HL-60 (cell line): ENCODE measurements around the gene ZNF562.

Experiments
- DNase-seq, 2 experiments: peaks; one replicate each; pipeline ENCODE4 v3.0.0-alpha.2; 2010 to 2020; ENCODE audit warnings: low read depth in 1 of 2, low spot score in 1 of 2
- H3K27ac ChIP-seq: fragments of 250-450 bp; sonication (Bioruptor Pico); replicated peaks from 2 replicates; pipeline ENCODE4 v1.5.1; 2020; ENCODE audit warnings: mild to moderate bottlenecking, moderate library complexity
- H3K27me3 ChIP-seq: fragments of 250-450 bp; sonication (Bioruptor Pico); 2 replicates; pipeline ENCODE4 v1.5.1; 2021; ENCODE audit warnings: mild to moderate bottlenecking, moderate library complexity; ENCODE audit not compliant: insufficient read depth, poor library complexity, severe bottlenecking
- H3K4me3 ChIP-seq: replicated peaks from 2 replicates; pipeline ENCODE4 v1.5.1; 2011; ENCODE audit warnings: mild to moderate bottlenecking, control low read depth, low read length; ENCODE audit not compliant: insufficient read depth
- GABPA ChIP-seq: IDR thresholded peaks from 2 replicates; pipeline ENCODE4 v1.6.1; 2012; ENCODE audit warnings: low read depth
- POLR2AphosphoS5 ChIP-seq: IDR thresholded peaks from 2 replicates; pipeline ENCODE4 v1.6.1; 2012; ENCODE audit warnings: low read depth
- SPI1 ChIP-seq: IDR thresholded peaks from 2 replicates; pipeline ENCODE4 v1.6.1; 2012; ENCODE audit warnings: low read depth, mild to moderate bottlenecking, borderline replicate concordance
- TF ChIP-seq, protein P1 (sequence below): IDR thresholded peaks from one replicate; pipeline ENCODE4 v1.5.1; 2011; ENCODE audit warnings: low read length, control low read depth, inconsistent platforms; ENCODE audit not compliant: insufficient read depth
- TF ChIP-seq, protein P2 (sequence below): IDR thresholded peaks from 2 replicates; pipeline ENCODE4 v1.6.1; 2012; ENCODE audit warnings: low read depth; ENCODE audit not compliant: insufficient replicate concordance

The ZNF562 gene

GRCh38 chr19:9673912-9674662 is 813 bp downstream of the ZNF562 start:
- Histone ChIP-seq H3K27me3 (no peaks in the 10 kb centered on the region), H3K27ac (peak overlapping the region; percentile 94), H3K4me3 (peak overlapping the region; percentile 69)
- TF ChIP-seq GABPA (no peak), POLR2AphosphoS5 (peak; percentile 33; the same call in 1 of the 2 replicates)
- peak in 1 of 2 experiments; percentile 9 for DNase-seq

GRCh38 chr19:9672893-9673292 is 2.0 kb downstream of the ZNF562 start:
- Histone ChIP-seq H3K4me3 (no peak overlapping the region), H3K27ac (peak overlapping the region; percentile 13; the same call in 1 of the 2 replicates), H3K27me3 (no peaks in the 10 kb centered on the region)
- TF ChIP-seq, protein P1, sequence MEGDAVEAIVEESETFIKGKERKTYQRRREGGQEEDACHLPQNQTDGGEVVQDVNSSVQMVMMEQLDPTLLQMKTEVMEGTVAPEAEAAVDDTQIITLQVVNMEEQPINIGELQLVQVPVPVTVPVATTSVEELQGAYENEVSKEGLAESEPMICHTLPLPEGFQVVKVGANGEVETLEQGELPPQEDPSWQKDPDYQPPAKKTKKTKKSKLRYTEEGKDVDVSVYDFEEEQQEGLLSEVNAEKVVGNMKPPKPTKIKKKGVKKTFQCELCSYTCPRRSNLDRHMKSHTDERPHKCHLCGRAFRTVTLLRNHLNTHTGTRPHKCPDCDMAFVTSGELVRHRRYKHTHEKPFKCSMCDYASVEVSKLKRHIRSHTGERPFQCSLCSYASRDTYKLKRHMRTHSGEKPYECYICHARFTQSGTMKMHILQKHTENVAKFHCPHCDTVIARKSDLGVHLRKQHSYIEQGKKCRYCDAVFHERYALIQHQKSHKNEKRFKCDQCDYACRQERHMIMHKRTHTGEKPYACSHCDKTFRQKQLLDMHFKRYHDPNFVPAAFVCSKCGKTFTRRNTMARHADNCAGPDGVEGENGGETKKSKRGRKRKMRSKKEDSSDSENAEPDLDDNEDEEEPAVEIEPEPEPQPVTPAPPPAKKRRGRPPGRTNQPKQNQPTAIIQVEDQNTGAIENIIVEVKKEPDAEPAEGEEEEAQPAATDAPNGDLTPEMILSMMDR: no peak
- TF ChIP-seq, protein P2, sequence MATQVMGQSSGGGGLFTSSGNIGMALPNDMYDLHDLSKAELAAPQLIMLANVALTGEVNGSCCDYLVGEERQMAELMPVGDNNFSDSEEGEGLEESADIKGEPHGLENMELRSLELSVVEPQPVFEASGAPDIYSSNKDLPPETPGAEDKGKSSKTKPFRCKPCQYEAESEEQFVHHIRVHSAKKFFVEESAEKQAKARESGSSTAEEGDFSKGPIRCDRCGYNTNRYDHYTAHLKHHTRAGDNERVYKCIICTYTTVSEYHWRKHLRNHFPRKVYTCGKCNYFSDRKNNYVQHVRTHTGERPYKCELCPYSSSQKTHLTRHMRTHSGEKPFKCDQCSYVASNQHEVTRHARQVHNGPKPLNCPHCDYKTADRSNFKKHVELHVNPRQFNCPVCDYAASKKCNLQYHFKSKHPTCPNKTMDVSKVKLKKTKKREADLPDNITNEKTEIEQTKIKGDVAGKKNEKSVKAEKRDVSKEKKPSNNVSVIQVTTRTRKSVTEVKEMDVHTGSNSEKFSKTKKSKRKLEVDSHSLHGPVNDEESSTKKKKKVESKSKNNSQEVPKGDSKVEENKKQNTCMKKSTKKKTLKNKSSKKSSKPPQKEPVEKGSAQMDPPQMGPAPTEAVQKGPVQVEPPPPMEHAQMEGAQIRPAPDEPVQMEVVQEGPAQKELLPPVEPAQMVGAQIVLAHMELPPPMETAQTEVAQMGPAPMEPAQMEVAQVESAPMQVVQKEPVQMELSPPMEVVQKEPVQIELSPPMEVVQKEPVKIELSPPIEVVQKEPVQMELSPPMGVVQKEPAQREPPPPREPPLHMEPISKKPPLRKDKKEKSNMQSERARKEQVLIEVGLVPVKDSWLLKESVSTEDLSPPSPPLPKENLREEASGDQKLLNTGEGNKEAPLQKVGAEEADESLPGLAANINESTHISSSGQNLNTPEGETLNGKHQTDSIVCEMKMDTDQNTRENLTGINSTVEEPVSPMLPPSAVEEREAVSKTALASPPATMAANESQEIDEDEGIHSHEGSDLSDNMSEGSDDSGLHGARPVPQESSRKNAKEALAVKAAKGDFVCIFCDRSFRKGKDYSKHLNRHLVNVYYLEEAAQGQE: no peak
- TF ChIP-seq SPI1 (no peak), POLR2AphosphoS5 (no peak), GABPA (no peak)
- DNase-seq: no peak

DNA sequence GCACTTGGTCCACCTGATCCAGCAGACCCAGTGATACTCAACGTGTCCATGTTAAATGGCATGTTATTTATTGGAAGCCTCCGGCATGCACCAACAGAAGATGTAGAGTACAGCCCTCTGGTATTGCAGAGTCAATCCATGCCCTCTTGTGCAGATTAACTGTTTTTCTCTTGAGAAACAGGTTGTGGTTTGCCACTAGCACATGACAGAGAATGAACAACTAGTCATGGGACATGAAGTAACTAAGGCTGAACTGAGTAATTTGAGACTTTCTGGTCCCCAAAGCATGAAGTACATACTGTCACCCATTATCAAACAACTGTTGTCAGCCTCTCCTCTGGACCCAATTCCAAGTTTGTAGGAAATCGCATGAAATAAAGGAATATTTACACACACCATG is 3.2 kb downstream of the ZNF562 start:
- Histone ChIP-seq H3K27me3 (no peaks in the 10 kb centered on the region), H3K27ac (peak overlapping the region; percentile 61), H3K4me3 (no peak overlapping the region)
- TF ChIP-seq, protein P2: no peak
- TF ChIP-seq POLR2AphosphoS5: 0 out of 2 replicates have a peak, but pooled peaks have one; percentile 36
- peak in 1 of 2 experiments; percentile 70 for DNase-seq

DNA sequence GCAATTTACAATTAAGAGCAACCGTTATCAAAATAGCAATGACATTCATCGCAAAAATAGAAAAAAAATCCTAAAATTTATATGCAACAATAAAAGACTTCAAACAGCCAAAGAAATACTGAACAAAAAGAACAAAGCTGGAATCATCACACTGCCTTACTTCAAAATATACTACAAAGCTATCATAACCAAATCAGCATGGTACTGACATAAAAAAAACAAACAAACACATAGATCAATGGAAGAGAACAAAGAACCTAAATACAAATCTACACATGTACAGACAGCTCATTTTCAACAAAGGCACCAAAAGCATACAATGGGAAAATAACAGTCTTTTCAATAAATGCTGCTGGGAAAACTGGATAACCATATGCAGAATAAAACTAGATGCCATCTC is 6.4 kb downstream of the ZNF562 start:
- Histone ChIP-seq H3K4me3 (no peak overlapping the region), H3K27me3 (no peaks in the 10 kb centered on the region), H3K27ac (no peak overlapping the region)
- DNase-seq: no peak
- TF ChIP-seq, protein P1: no peak
- TF ChIP-seq GABPA (no peak), POLR2AphosphoS5 (no peak), SPI1 (no peak)
- TF ChIP-seq, protein P2: no peak
